ENCODE data around the gene GTF3C2. TPM values are rescaled to one million over a fixed set of nuclear protein-coding genes. Genes with fewer than 3 reads are reported as not detected.
A peak's percentile ranks its signal among the peaks of the same experiment; 100 is the strongest.

The GTF3C2 gene
- total and polyA plus RNA-seq, 9 of the 15 experiments (the other 6 are each of a cell fraction or from before 2014, with no cell fraction given): 35.5 to 96.8 (median 53.0) TPM

GRCh38 chr2:27370026-27370815 is 13.7 kb upstream of the GTF3C2 start, which contains the start of the genes EIF2B4 and SNX17 (continued):
- no peak for TF ChIP-seq RBM25 (IDR thresholded peaks at IDR 0.05; ENCODE audit: low read depth, low read length, severe bottlenecking)
- TF ChIP-seq SPI1 (IDR thresholded peaks at IDR 0.05; ENCODE audit: borderline replicate concordance, low read depth, low read length): no peak
- TF ChIP-seq EP400 (IDR thresholded peaks at IDR 0.05): peak; percentile 89
- no peak for TF ChIP-seq ZC3H8 (IDR thresholded peaks at IDR 0.05)
- TF ChIP-seq MLX (CRISPR knock-in tag; conservative IDR thresholded peaks at IDR 0.05): no peak; a peak in 1 of 4 replicates
- no peak for TF ChIP-seq ZNF584 (CRISPR knock-in tag; IDR thresholded peaks at IDR 0.05; ENCODE audit: low read depth)
- TF ChIP-seq ZBTB7A (IDR thresholded peaks at IDR 0.05; ENCODE audit: borderline replicate concordance, control insufficient read depth, low read depth, low read length): peak; percentile 72; the same call in 1 of the 2 replicates
- peak in 1 of 2 experiments; percentile 40; a peak in 2 of 4 replicates for TF ChIP-seq ETV6 (IDR thresholded peaks at IDR 0.05; ENCODE audit: borderline replicate concordance in 1 of 2, low read depth in 2 of 2, low read length in 1 of 2)
- TF ChIP-seq ETV6 (CRISPR knock-in tag; IDR thresholded peaks at IDR 0.05; ENCODE audit: borderline replicate concordance): no peak
- peak; percentile 97 for TF ChIP-seq CREB3L1 (IDR thresholded peaks at IDR 0.05; ENCODE audit: borderline replicate concordance, low read depth)
- peak; percentile 80 for TF ChIP-seq CEBPG (CRISPR knock-in tag; IDR thresholded peaks at IDR 0.05)
- no peak for TF ChIP-seq CEBPG (tag; conservative IDR thresholded peaks at IDR 0.05 in 1 of 2, IDR thresholded peaks at IDR 0.05 in 1 of 2)
- no peak; the same call in 1 of the 2 replicates for TF ChIP-seq ZBTB43 (CRISPR knock-in tag; IDR thresholded peaks at IDR 0.05)
- no peak for TF ChIP-seq HNRNPK (IDR thresholded peaks at IDR 0.05; ENCODE audit: low read depth, low read length, poor library complexity, severe bottlenecking)
- no peak for TF ChIP-seq ZNF124 (CRISPR knock-in tag; IDR thresholded peaks at IDR 0.05)
- TF ChIP-seq POLR2A (conservative IDR thresholded peaks at IDR 0.05): peak; percentile 88
- TF ChIP-seq ZC3H4 (CRISPR knock-in tag; IDR thresholded peaks at IDR 0.05; ENCODE audit: borderline replicate concordance): no peak; the same call in 1 of the 2 replicates
- TF ChIP-seq ZNF224 (CRISPR knock-in tag; IDR thresholded peaks at IDR 0.05): no peak
- peak; percentile 49; the same call in 1 of the 2 replicates for TF ChIP-seq EP300 (IDR thresholded peaks at IDR 0.05; ENCODE audit: low read length)
- no peak for TF ChIP-seq NCOA1 (IDR thresholded peaks at IDR 0.05; ENCODE audit: low read depth)
- TF ChIP-seq ADNP (tag; IDR thresholded peaks at IDR 0.05): no peak
- peak; percentile 72; the same call in 1 of the 2 replicates for TF ChIP-seq HNRNPL (IDR thresholded peaks at IDR 0.05; ENCODE audit: low read depth, low read length)
- no peak for TF ChIP-seq ZNF551 (CRISPR knock-in tag; IDR thresholded peaks at IDR 0.05)
- TF ChIP-seq ELK3 (CRISPR knock-in tag; IDR thresholded peaks at IDR 0.05): no peak
- peak; percentile 86 for TF ChIP-seq SIN3B (IDR thresholded peaks at IDR 0.05; ENCODE audit: low read depth)
